ENCODE data around the gene AOPEP.

DNA sequence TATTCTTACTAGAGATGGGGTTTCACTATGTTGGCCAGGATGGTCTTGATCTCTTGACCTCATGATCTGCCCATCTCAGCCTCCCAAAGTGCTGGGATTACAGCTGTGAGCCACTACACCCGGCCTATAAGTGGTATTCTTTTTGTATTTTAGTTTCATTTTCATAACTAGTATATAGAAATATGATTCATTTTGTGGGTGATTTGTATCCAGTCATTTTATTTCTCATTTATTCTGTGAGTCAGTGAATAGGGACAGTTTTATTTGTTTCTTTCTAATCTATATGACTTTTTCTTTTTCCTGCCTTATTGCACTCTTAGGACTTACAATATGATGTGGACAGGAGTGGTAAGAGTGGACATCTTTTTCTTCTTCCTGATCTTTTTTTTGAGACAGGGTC, 112.9 kb downstream of the AOPEP start:
- TF ChIP-seq CTCF (IDR thresholded peaks at IDR 0.05 in 8 of 11, conservative IDR thresholded peaks at IDR 0.05 in 3 of 11) (no peak), POLR2AphosphoS5 (IDR thresholded peaks at IDR 0.05) (no peak)

All from spleen (tissue), 7 donors.